Skeletal muscle tissue (tissue), 5 donors: ENCODE results near the gene LYPD4. TPM values are rescaled to one million over a fixed set of nuclear protein-coding genes. Genes with fewer than 3 reads are reported as not detected.
"Not testable (repeated sequence)": the region's sequence is repeated elsewhere in the genome, so short reads cannot be mapped to it uniquely, and the experiment has no call there.

Experiments used
- H3K27ac ChIP-seq: one replicate; pipeline ENCODE4 v1.7.0; 2013; ENCODE audit warnings: mild to moderate bottlenecking, low read depth, low read length, inconsistent platforms
- H3K27me3 ChIP-seq, 3 donors: one replicate each; pipeline ENCODE4 v1.7.0; 2013; ENCODE audit warnings: low read length in 3 of 3; ENCODE audit not compliant: control insufficient read depth in 3 of 3, insufficient read depth in 3 of 3
- H3K36me3 ChIP-seq, 3 donors: one replicate each; pipeline ENCODE4 v1.7.0; 2013; ENCODE audit warnings: low read length in 3 of 3; ENCODE audit not compliant: control insufficient read depth in 3 of 3, insufficient read depth in 3 of 3
- H3K4me1 ChIP-seq, 3 donors: one replicate each; pipeline ENCODE4 v1.7.0; 2013; ENCODE audit warnings: low read length in 3 of 3, mild to moderate bottlenecking in 3 of 3; ENCODE audit not compliant: control insufficient read depth in 3 of 3, insufficient read depth in 3 of 3
- H3K4me3 ChIP-seq, 3 donors: one replicate each; pipeline ENCODE4 v1.7.0; 2013; ENCODE audit warnings: low read length in 3 of 3
- H3K9ac ChIP-seq, 3 donors: one replicate each; pipeline ENCODE4 v1.7.0; 2013; ENCODE audit warnings: low read length in 3 of 3, mild to moderate bottlenecking in 3 of 3, moderate library complexity in 2 of 3, low read depth in 1 of 3
- H3K9me3 ChIP-seq, 3 donors: one replicate each; pipeline ENCODE4 v1.7.0; 2013; ENCODE audit warnings: low read length in 3 of 3; ENCODE audit not compliant: control insufficient read depth in 3 of 3
- small RNA-seq: library from RNA; depleted of rRNA; stranded (forward); fragments of <200 nt; gene quantifications from one replicate; pipeline ENCODE3, GENCODE V24; 2014
- total RNA-seq: library from RNA; depleted of rRNA; stranded (reverse); fragments of >200 nt; gene quantifications from one replicate; pipeline ENCODE4 v1.2.3, GENCODE V29; 2014
- donor health status: Osteomylitis.

Gene LYPD4
- total RNA-seq, 1 donor from 2014 or later: not detected

- not testable (repeated sequence) for H3K9me3 ChIP-seq, H3K4me1 ChIP-seq, H3K4me3 ChIP-seq, H3K9ac ChIP-seq, H3K36me3 ChIP-seq, H3K27ac ChIP-seq
- H3K27me3 ChIP-seq: peaks cover 28 to 32% (median 29%) of the 10 kb centered on the region in 3 donors
Measured at GRCh38 chr19:41788518-41788917, 56.0 kb downstream of the LYPD4 start.

Small RNA genes lying within 50 kb of the gene (small RNA-seq; reads per million reads assigned to genes)
- not detected for gene MIR6797

Other genes with a start within 250 kb of the LYPD4 start
- 1.0 TPM for gene CEACAM4, start 217.6 kb downstream of the LYPD4 start, total RNA-seq
- not detected for gene CEACAM7, start 156.4 kb downstream of the LYPD4 start, total RNA-seq
- not detected for gene CEACAM5, start 136.1 kb downstream of the LYPD4 start, total RNA-seq
- under 0.01 TPM for gene CEACAM6, start 89.2 kb downstream of the LYPD4 start, total RNA-seq
- gene CEACAM3, start 48.1 kb downstream of the LYPD4 start, total RNA-seq: not detected
- gene DMRTC2, start 359 bp upstream of the LYPD4 start, total RNA-seq: not detected
- 455 TPM for gene RPS19, start 15.6 kb upstream of the LYPD4 start, total RNA-seq
- gene CD79A, start 32.6 kb upstream of the LYPD4 start, total RNA-seq: 1.0 TPM
- 13.6 TPM for gene ARHGEF1, start 38.5 kb upstream of the LYPD4 start, total RNA-seq
- gene ERFL, start 83.8 kb upstream of the LYPD4 start, total RNA-seq: not detected
- 85.1 TPM for gene RABAC1, start 114.6 kb upstream of the LYPD4 start, total RNA-seq
- gene ATP1A3, start 149.5 kb upstream of the LYPD4 start, total RNA-seq: not detected
- gene GRIK5, start 225.5 kb upstream of the LYPD4 start, total RNA-seq: 1.0 TPM
- 7.8 TPM for gene ZNF574, start 231.5 kb upstream of the LYPD4 start, total RNA-seq